HS-27A (cell line): ENCODE measurements around the gene KLRB1.
"Not testable (repeated sequence)": the region's sequence is repeated elsewhere in the genome, so short reads cannot be mapped to it uniquely, and the experiment has no call there.

ENCODE experiments used
- DNase-seq: peaks from one replicate; pipeline ENCODE4 v3.0.0-alpha.2; 2012; ENCODE audit warnings: low read depth, missing footprints

KLRB1 gene

DNA sequence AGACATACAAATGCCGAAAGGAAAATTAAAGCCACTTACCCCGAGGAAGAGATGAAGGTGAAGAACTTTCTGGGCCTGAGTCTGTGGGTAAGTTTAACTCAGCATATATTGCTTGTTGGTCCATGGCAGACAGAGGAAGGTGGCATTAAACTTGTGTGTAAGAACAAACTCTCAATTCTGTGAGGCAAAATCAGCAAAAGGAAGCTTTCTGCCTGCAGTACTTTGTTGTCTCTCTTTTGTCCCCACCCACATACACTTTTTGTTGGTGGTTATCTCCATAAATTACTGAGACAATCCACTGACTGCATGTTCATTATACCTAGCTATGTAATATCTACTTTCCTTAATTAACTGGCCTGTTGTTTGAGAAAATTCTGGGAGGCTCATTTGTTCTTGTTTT, at the start of gene KLRB1:
KLRB1 (minus strand) TSS at position 201 of the 400 bp plus-strand sequence; CDS start at position 124, 77 bp downstream.
- DNase-seq, result no peak

GRCh38 chr12:9651265-9651729, 43.6 kb upstream of the KLRB1 start:
- DNase-seq, result no peak

DNA sequence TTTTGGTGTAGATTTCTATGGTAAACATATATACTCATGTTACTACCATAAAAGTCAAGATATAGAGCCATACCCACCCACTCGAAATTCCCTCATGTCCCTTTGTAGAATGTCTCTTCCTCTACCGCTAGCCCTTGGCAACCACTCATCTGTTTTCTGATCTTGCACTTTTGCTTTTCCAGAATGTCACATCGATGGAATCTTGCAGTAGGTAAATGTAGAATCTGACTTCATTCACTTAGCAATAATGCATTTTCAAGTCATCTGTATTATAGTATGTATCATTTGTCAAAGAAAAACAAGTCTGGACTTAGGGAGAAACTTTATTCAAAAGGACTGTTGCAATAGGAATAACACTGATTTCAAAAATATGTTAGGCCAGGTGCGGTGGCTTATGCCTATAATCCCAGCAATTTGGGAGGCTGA, 42.4 kb upstream of the KLRB1 start:
- no peak for DNase-seq

DNA sequence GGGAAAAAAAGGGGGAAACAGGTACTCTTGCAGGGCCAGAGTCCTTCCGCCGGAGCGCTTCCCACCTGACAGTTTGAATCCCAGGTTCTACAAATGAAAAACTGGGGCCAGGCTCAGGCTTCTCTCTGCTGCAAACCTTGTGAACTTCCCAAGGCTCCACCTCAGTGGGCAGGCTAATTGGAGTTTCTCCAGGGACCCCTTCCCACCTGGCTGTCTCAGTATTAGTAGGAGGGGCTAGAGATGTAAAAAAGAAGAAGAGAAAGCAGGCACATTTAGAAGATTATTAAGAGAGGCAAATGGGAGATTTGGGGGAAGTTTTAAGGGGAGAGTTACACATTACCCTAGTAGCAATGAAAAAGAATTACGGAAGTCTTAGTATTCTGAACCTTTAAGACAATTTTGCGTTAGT, 41.8 kb upstream of the KLRB1 start:
- no peak for DNase-seq

- no peak for DNase-seq
These were observed 41.2 kb upstream of the KLRB1 start for GRCh38 chr12:9648701-9649531.

DNA sequence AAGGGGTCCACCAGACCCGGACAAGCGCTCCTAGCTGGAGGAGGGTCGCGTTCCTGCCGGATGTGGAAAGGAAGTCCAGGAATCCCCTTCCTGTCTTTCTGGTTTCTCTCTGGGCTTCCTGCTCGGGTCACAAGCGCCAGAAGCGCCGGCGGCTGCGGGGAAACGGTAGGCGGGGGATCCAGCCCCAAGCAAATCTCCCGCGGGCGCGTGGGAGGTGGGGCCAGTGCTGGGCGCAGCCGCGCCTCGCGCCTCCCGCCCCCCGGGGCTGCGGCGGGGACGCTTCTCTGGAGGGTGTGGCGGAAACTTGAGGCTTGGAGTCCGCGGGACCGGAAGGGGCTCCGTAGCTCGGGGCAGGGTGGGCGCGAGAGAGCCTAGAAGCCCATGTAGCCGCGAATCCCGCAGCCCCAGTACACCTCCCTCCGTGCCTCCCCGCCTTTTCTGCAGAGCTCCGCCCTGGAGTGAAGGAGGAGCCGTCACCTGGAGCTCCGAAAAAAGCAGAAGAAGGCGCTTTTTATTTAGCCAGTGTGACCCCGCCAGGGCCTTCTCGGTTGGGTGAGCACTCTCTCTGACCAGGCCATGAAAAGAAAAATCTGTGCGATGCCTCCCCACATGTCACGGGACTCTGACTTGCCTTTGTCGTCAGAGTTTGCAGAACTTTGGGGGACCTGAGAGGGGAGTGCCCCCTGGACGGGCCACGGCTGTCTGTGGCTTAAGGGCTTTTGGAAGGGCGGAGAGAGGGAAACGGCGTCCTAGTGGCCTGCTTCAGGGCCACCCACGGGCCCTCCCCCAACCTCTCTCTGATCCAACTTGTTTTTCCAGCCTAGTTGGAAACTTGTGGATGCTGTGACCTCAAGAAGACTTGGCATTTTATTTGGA, 40.3 kb upstream of the KLRB1 start:
- DNase-seq, result peak; percentile 67

DNA sequence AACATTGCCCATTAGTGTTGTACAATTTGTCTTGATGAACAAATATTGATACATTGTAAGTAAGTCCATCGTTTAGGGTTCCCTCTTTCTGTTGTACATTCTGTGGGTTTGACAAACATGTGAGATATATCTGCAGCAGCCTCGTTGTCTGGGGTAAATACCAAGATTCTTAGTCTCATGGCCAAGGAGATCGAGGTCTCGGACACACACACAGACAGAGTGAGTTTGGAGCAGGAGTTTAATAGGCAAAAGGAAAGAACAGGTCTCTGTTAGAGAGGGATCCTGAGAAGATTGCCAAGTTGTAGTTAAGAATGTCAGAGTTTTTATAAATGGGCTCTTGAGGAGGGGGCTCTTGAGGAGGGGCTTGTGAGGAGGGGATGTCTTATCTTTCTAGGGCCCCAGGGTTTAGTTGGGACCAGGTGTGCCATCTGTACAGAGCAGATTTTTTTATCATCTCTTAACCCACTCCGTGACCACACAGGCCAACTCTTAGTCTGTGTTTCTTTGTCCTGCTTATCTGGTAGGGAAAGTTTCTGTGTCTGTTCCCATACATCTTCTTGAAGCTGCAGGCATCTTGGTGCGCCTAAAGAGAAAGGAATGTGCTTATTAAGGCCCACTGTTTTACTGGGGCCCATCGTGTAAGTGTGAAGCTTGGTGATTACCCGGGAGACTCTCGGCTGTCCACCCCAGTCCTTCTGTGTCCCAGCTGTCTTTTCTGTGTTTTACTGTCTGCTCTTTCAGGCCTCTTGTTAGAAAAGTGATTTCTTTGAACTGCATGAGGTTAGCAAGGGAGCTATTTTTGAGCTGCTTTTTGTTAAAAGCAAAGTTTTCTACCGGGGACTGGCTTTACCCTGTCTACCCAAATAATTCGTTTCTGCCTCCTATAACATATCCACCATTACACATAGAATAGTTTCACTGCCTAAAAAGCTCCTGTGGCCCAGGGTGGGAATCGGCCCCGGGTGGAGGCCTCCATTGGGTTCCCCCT, 39.4 kb upstream of the KLRB1 start:
- no peak for DNase-seq

DNA sequence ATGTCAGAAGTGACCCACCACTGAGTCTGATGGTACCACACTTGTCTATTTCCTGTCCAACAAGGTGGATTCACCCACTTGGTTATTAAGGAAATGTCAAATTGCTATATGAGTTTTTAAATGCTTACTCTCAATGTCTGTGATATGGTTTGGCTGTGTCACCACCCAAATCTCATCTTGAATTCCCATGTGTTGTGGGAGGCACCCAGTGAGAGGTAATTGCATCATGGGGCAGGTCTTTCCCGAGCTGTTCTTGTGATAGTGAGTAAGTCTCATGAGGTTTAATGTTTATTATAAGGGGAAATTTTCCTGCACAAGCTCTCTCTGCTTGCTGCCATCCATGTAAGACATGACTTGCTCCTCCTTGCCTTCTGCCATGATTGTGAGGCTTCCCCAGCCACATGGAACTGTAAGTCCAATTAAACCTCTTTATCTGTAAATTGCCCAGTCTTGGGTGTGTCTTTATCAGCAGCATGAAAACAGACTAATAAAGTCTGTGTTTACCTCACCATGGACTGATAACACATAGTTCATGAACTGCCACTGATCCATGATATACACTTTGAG, 37.4 kb upstream of the KLRB1 start:
- not testable (repeated sequence) for DNase-seq

DNA sequence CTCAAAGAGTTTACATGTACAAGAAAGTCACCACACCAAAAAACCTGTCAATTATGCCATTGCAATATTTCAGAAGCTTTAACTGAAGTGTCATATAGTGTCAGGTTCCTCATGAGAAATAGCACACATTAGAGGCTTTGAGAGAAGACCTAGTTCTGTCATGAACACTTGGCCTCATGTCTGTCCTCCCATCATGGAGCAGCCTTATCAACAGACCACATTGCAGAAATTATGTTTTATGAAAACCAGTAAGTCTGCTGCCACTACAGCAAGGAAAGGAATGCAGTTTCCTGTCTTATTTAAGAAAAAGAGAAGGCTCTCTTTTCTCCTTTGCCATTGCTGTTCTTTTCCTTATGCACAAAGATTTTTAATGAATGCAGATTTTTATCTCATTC, 35.5 kb upstream of the KLRB1 start:
- no peak for DNase-seq

- no peak for DNase-seq
These were observed 35.0 kb upstream of the KLRB1 start for GRCh38 chr12:9642606-9643265.

DNA sequence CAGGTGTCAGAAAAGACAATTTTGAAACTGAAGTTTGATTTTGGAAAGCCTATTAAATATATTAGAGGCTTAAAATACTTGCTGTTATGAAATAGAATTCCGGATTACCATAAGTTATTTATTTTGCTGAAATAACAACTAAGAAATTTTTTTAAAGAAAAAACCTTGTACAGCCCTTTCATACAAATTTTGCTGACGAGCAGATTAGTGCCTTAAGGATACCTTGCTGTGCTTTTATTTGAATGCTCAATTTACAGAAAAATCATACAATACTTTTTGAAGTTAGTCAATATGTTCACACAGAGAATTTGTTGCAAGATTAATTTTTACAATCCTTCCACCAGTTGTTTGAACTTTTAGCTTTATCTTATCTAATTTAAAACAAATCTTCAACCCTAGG, 32.3 kb upstream of the KLRB1 start:
- no peak for DNase-seq

DNA sequence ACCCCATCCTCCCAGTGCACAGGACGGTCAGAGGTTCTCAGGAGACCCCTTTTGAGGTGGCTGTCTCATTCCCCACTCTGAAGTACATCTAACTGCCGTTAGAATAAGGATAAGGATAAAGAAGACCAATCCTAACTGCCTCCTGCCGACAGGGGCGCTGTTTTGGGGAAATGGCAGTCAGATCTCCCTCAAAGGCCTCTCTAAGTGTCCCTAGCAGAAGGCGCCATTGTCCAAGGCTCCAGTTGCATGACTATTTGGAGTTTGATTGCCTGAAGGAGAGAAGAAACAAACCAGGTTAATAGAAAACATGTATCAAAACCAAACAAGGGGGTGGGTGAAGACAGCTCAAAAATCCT, 29.1 kb upstream of the KLRB1 start:
- DNase-seq, result no peak

DNA sequence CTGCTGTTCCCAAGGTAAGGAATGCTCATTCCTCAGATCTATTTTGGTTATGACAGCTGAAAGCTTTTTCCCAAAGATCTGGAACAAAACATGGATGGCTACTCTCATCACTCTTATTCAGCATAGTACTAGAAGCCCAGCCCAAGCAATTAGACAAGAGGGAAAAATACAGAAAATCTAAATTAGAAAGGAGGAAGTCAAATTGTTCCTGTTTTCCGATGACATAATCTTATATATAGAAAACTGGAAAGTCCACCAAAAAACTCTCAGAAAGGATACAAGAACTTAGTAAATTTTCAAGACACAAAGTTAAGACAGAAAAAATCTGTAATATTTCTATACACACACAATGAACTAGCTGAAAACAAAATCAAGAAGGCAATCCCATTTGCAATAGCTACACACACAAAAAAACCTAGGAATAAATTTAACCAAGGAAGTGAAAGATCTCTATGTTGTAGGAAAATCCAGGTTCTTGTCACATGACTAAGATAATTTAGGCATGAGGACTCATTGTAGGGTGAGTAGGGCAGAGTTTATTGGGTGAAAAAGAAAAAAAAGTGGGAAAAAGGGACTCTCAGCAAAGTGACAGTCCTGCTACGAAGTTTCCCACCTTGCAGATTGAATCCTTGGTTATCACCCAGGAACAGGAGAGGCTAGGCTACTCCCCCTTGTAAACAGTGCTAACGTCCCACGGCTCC, 28.6 kb upstream of the KLRB1 start:
- no peak for DNase-seq

DNA sequence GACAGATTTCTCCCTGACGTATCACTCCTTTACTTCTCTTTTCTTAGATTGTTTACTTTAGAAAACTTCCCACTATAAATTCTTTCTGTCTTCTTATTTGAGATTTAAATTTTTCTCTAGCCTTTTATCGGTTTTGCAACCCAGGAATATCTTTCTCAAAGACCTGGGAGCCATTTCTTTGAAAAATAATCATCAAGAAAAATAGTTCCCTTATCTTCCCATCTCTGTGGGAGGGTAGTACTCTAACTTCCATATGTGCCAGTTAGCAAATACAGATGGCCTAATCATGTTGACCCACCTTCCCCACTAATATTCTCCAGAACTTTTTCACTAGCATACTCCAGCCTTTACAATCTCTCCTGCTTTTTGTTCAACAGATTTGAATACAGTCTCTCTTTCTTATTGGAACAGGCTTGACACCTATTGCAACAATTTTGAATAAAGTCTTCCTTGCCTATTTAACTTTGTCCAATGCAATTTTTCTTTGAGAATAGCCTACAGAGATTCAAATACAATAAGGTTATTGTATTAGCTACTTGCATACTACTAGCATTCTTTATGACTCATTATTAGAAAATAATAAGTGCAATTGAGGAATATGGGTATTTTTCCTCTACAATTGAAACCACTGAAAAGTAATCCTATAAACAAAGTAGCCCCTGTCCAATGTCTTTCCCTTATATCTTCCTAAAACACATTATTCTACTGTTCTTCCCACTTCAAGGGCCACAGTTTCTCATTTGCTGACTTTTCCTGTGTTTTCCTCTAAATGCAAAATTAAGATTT, 27.4 kb upstream of the KLRB1 start:
- DNase-seq, result no peak

- DNase-seq, result no peak
These were observed 26.6 kb upstream of the KLRB1 start for GRCh38 chr12:9634177-9634803.

- DNase-seq, result no peak
These were observed 25.1 kb upstream of the KLRB1 start for GRCh38 chr12:9632766-9633165.

GRCh38 chr12:9626821-9627220, 19.1 kb upstream of the KLRB1 start:
- DNase-seq, result no peak

DNA sequence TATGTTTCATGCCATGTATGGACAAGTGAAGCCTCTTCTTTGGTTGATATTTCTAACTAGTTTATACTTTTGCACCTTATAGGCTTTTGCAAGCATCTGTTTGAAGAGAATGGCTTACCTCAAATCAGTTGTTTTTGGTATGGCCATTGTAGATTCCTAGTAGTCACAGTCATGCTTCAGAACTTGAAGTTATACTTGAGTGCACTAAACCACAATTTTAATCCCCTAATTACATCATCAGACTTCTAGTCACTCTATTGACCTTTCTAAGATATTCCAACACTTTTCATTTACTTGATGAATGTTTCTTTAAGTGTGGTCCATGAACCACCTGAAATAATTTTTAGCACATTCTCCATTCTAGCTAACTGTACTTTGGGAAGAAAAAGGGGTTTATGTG, 18.6 kb upstream of the KLRB1 start:
- DNase-seq, result no peak

DNA sequence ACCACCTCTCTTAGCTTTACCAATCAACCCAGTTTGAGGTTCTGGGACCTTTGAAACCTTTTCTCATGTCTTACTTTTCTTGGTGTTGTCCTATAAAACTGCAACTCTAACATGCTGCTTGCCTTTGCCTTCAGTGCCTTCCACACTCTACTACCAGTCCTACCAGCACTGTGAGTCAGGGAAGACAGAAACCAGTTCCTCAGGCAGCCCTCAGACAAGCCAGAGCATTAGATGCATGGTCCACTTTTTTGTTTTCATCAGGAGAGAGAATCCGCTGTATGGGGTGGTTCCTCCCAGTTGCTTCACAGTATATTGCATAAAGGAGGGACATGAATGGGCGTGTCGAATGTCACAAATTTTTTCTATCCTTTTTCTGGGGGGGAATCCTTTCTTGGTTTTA, 17.3 kb upstream of the KLRB1 start:
- DNase-seq, result no peak
